Ureter (tissue), 1 donor: Measurements from ENCODE around the gene HAAO. TPM values are rescaled to one million over a fixed set of nuclear protein-coding genes. Genes with fewer than 3 reads are reported as not detected.

Experiments
- DNase-seq: peaks from one replicate; pipeline ENCODE4 v3.0.0-alpha.2; 2020; ENCODE audit warnings: low spot score
- total RNA-seq: library from RNA; stranded (reverse); gene quantifications from one replicate; pipeline ENCODE4 v1.2.4, GENCODE V29; 2023
- donor health status: DM: yes; HTN: yes; CAD: no.

Gene HAAO
- 14.1 TPM for total RNA-seq

GRCh38 chr2:42792583-42793333 is at the start of gene HAAO:
Gene HAAO, minus strand, starts transcription at chr2:42792583. Its CDS starts 47 bp downstream, at chr2:42792536.
- DNase-seq = peak; percentile 69

GRCh38 chr2:42841344-42841743 is 49.0 kb upstream of the HAAO start:
- DNase-seq = no peak

- no peak for DNase-seq
Measured at GRCh38 chr2:42840760-42841159, 48.4 kb upstream of the HAAO start.

- peak; percentile 6 for DNase-seq
Measured at GRCh38 chr2:42839809-42840501, 47.6 kb upstream of the HAAO start.

GRCh38 chr2:42838133-42838532 is 45.8 kb upstream of the HAAO start:
- peak; percentile 23 for DNase-seq

- DNase-seq = peak; percentile 48
Measured at GRCh38 chr2:42835577-42836371, 43.4 kb upstream of the HAAO start.

- peak; percentile 17 for DNase-seq
Measured at GRCh38 chr2:42834161-42834560, 41.8 kb upstream of the HAAO start.

- DNase-seq = no peak
Measured at GRCh38 chr2:42832289-42832634, 39.9 kb upstream of the HAAO start.

- peak; percentile 12 for DNase-seq
Measured at GRCh38 chr2:42831575-42832288, 39.3 kb upstream of the HAAO start.

- DNase-seq = no peak
Measured at GRCh38 chr2:42830922-42831574, 38.7 kb upstream of the HAAO start.

GRCh38 chr2:42829671-42830440 is 37.5 kb upstream of the HAAO start:
- peak; percentile 37 for DNase-seq

- peak; percentile 74 for DNase-seq
Measured at GRCh38 chr2:42828487-42829425, 36.4 kb upstream of the HAAO start.

- DNase-seq = peak; percentile 91
Measured at GRCh38 chr2:42827647-42828486, 35.5 kb upstream of the HAAO start.

- DNase-seq = peak; percentile 22
Measured at GRCh38 chr2:42826231-42826630, 33.8 kb upstream of the HAAO start.

- DNase-seq = peak; percentile 28
Measured at GRCh38 chr2:42824454-42824807, 32.0 kb upstream of the HAAO start.

GRCh38 chr2:42823744-42824453 is 31.5 kb upstream of the HAAO start:
- peak; percentile 30 for DNase-seq

GRCh38 chr2:42819160-42819559 is 26.8 kb upstream of the HAAO start:
- DNase-seq = no peak

GRCh38 chr2:42815726-42816125 is 23.3 kb upstream of the HAAO start:
- DNase-seq = no peak
